Measurements from ENCODE around the gene FNTB.

The FNTB gene

DNA sequence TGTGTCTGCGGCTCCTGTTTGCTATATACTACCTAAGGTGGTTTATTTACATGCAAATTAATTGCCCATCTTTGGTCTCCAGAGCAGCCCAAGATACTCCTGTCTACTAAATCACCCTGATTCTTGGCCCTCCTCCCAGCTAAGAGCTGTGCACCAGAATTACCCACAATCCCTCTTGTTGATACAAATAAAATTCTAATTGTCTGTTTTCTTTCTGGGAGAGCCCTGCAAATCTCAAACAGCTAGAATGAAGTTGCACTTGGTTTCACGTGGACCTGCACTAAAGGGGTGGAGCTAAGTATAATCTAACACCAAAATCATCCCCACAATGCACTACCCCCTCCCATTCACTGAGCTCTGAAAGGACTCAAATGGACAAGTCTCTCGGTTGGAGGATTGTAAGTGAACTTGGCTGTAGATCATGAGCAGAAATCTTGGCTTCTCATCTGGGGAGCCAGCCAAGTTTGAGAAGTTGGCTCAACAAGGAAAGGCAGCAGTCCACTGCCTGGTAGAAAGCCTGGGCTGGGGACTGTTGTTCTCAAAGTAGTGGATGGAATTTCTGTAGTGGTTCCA, 109.0 kb downstream of the FNTB start:
- no peak for DNase-seq

DNA sequence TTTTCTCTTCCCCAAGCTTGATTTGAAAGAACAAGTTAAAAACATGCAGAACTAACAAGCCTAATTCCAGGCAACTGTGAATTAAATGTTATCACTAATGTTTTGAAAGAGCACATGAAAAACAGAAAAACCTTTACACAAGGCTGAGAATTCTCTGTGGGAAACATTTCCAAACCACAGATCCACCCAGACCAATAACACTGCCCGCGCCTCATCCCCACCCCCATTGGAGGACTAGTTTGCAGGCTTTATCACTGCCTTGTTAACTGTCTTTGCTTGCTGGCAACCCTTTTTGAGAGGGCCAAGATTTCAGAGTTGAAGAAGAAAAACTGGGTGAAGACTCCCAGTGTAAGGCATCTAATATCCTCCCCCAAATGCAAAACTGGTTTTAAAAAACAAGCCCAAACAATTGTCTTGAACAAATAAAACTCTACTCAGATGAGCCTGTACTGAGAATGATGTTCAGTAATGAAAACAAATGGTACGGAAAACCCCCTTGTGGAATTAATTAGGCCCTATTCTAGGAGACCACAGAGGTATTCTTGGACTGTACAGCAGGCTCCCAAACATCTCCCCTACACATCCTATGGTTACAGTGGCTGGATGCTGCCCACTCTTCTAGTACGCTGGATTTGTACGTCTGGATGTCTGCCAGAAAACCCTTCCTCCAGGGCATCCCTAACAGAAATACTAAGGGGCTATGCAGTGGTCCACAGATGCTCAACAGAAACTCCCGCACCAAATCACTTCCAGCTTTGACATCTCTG, 109.8 kb downstream of the FNTB start:
- no peak for DNase-seq

DNA sequence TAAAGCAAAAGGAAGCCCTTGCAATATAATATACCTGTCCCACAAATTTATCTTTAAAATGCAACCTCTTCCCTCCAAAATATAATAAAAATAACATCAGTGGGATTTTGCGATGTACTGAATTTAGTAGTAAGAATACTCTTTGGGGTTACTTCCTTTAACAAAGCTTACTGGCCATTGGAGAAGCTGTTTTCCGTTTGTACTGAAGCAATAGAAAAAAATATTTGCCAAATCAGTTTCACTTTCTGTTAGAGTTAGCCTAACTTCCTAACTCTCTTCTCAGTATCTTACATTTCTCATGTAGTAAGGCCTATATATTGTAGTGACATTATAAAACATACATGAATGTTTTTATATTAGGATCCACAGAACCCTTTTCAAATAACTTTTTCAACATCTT, 111.9 kb downstream of the FNTB start:
- no peak for DNase-seq

DNA sequence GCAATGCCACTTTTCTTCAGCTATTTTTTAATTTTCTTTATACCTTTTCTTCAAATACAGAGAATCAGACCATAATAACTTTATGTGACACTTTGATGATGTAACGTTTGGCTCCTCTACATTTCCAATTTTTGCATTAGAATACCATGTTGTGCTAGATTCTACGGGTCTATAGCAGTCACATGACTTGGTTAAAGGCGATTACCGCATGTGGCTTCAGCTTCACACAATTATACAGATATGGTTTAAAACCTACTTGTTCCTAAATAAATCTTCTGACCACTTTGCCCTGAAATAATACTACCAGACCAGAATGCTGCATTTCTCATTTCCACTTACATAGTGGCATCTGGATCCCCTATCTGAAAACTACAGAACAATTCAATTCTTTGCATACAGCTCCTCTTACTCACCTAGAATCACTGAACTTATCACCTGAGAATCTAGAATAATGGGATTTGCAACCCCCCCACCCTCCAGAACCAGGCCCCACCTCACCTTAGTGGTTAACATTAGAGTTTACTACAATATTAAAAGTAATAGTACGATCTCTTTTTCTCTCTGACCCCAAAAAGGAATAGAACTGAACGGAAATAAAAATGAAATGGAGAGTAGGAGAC, 114.3 kb downstream of the FNTB start:
- no peak for DNase-seq

DNA sequence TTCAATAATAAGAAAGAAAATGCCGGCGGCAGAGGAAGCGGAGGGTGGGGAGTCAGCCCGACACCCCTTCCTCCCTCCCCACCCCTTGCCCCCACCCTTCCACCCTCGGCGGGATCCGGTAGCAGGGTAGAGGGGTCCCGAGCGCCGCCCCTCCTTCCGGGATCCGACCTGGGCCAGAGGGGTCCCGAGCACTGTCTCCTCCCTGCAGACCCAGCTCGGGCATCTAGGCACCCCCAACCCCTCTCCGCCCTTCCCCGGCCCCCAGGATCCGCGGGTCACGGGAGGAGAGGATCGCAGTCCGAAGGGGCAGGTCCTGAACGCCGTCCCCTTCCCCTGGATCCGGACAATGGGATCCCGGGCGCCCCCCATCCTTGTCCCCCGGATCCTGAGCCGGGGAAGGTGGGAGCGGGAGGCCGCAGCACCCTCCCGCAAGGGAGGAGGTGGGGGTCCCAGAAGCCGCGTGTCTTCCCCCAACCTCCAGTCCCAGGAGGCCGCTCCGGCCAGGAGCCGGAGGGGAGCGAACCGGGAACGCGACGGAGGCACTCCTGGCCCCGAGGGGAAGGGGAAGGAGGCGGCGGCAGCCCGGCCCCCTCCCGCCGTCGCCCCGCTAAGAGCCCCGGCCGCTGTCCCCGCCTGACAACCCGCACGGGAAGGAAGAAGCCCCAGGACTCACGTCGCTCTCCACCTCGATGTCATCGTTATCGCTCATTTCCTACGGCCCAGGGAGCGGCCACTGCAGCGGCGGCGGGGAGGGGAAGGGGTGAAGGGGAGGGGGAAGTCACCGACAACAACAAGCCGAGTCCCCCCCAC, 115.1 kb downstream of the FNTB start:
- peak; percentile 27 to 29 for DNase-seq

DNA sequence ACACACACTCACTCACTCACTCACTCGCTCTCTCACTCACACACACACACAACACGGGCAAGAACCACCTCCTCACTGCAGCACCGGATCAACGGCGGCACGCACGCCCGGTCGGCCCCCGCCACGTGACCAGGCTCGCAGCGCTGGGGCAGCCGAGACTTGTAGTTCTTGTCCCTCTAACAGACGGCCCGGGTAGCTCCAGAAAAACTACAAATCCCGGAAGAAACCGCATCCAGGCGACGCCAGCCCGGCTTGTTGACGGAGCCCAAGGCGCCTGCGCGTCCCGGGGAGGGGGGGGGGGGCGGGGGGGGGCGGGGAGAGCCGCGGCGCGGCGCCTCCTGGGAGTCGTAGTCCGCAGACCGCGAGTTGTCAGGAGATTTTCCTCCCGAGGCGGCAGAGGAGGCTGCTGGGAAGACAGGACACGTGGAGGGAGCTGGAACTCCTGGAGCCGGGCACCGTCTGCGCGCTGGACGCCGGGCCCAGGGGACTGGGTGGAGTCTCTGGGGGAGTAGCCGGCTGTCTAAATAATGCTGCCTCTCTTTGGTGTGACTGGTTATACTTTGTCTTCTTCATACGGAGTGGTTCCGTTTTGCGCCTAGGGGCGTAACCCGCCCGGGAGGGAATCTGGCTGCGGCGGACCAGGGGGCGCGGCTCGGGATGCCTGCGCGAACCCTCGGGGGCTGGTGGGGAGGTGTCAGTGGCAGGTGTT, 115.9 kb downstream of the FNTB start, which contains the start of gene MAX:
MAX (minus strand) TSS at position 77 of the 709 bp plus-strand sequence. CDS start 178 bp downstream, outside the sequence.
- peak; percentile 97 to 98 for DNase-seq

DNA sequence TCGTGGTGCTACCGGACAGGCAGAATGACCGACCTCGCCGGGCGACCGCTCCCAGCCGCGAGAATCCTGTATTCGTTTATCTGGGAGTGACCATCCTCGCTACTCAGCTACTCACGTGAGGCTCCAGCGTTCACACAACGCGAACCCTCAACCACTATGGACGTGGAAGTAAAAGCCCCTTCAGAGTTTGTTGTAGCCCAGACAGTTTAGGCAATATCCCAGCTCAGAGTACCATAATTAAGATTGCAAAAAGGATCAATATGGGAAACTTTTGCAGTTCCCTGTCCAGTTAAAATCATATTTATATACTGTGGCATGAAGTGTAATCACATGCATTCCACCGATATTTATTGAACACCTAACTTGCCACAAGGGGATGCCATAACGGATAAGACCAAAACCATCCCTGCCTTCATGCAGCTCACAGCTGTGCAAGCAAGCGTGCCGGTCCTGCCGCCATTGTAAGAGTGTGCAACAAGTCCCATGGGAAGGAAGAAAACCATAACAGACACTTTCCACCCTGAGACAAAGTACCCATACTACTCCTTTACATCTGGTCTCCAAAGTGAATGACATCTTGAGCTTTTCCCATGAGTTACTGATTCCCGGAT, 116.6 kb downstream of the FNTB start:
- no peak for DNase-seq

DNA sequence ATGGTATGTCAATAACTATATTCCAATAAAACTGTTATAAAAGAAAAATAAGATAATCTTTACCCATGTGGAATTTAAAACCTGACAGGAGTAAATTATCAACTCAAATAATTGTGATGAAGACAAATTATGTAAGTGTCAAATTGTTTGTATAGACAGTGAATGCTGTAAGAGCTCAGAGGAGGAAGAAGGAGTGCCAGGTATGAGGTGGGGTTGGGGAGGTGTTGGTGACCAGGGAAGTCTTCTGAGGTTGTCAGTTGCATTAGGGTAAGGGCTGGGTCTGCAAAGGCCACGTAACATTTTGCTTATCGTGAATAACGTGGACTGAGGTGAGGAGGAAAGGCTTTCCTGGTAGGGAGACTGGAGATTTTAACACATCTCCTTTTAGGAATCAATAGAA, 118.1 kb downstream of the FNTB start:
- DNase-seq: no peak

DNA sequence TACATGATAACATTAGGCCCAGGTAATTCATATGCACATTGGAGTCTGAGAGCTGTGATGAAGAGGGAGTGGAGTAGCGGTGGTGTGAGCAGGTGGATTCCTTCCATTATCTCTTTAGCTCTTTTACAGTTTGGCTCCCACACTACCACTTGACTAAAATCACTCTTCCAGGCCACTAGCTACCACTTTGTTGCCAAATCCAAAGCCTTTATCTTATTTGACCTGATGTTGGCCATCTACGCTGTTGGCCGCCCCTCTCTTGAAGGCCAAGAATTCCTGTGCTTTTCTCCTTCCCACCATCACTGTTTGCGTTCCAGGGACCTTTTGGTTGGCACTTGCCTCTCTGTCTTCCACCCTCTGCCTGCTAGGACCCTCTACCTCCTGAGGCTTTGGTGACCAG, 119.6 kb downstream of the FNTB start:
- no peak for DNase-seq

DNA sequence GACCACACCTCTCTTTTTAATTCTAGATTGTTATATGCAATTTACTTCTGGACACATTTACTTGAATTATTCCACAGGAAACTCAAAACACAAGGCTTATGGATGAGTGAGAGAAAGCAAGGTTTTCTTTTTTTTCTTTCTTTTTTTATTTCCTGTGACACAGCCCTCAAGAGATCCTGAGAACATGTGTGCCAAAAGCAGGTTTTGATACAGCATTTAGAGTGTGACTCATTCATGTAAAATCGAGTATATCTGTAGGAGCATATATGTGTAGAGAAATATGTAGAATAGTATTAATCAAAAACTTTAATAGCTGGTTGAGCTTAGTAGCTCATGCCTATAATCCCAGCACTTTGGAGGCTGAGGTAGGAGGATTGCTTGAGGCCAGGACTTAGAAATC, 120.0 kb downstream of the FNTB start:
- no peak for DNase-seq

DNA sequence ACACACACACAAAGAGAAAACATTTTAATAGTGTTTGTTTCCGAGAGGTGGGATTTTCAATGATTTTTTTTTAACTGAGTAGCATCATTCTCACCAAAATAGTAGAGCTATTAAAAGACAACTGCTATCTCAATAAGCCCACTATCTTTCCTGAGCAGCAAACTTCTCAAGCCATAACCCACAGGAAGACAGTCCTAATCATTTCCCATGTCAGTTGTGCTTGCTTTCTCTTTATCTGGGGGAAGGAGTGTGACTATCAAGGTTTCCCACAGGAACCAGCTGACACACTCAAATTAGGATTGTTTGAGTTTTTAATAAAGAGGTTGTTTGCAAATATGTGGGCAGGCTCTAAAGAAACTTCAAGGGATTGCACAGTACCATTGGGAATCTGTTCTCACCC, 120.5 kb downstream of the FNTB start:
- DNase-seq: no peak

DNA sequence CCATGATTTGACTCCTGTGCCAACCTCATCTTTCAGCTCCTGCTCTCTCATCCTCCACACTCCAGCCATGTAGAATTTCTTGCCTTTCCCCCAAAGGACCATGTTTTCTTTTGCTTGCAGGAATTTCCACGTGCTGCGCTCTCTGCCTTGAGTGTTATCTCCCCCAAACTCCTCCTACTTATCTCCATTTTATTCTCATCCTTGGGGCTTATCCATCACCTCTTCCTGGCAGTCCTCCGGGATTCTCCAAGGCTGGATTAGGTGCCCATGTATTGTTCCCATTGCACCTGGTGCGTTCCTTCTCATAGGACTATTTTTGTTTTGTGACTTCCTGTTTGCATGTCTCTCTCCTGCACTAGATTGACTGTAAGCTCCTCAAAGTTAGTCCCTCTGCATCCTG, 122.7 kb downstream of the FNTB start:
- DNase-seq: no peak

DNA sequence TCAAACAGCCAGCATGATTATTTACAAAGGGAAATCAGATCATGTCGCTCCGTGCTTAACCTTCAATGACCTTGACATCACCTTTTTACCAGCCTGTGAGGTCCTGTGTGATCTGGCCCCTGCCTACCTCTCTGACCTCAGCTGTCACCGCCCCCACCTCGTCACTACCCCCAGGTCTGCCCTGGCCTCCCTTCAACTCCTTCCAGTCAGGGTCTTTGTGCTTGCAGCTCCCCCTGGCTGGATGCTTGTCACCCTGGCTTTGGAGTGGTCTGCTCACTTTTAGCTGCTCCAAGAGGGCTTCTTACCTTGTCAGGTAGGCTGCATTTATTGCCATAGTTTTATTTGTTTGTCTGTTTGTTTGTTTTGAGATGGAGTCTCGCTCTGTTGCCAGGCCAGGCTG, 123.8 kb downstream of the FNTB start:
- DNase-seq: no peak

Data from activated CD4-positive, alpha-beta T cell treated with anti-CD3 and anti-CD28 coated beads, Interleukin-2, amount 50 U/mL, for 4 hours (primary cell).